Lower lobe of right lung (tissue), 2 donors: ENCODE measurements around the gene HID1. TPM values are rescaled to one million over a fixed set of nuclear protein-coding genes. Genes with fewer than 3 reads are reported as not detected.
A peak's percentile ranks its signal among the peaks of the same experiment; 100 is the strongest.

Experiments
- ATAC-seq, 2 donors: fragments of 200-7000 bp; cut with Tn5 transposase; one replicate each; pipeline ENCODE4 v1.9.1; 2020 to 2022; ENCODE audit warnings: mild to moderate bottlenecking in 2 of 2, moderate library complexity in 2 of 2
- DNase-seq: peaks from one replicate; pipeline ENCODE4 v3.0.0-alpha.2; 2020
- H3K27ac ChIP-seq: fragments of 200-600 bp; one replicate; pipeline ENCODE4 v1.8.0; 2022
- H3K27me3 ChIP-seq: fragments of 200-600 bp; one replicate; pipeline ENCODE4 v1.8.0; 2022; ENCODE audit warnings: low read depth
- H3K36me3 ChIP-seq: fragments of 200-600 bp; one replicate; pipeline ENCODE4 v1.8.0; 2022; ENCODE audit warnings: mild to moderate bottlenecking
- H3K4me1 ChIP-seq: fragments of 200-600 bp; one replicate; pipeline ENCODE4 v1.8.0; 2022
- H3K4me3 ChIP-seq: fragments of 200-600 bp; one replicate; pipeline ENCODE4 v1.8.0; 2022; ENCODE audit warnings: mild to moderate bottlenecking
- H3K9me3 ChIP-seq: fragments of 200-600 bp; one replicate; pipeline ENCODE4 v1.8.0; 2022
- intact Hi-C: fragments of 100-400 bp; cut with DNase I; formaldehyde crosslinking; loops from one replicate; pipeline ENCODE4 v1.11.0; 2022
- total RNA-seq: library from RNA; stranded (reverse); fragmentation: NEBNext Ultra II Directional; extraction: Animal tissue kit (Norgen Biotek cat#: 25700); gene quantifications from one replicate; pipeline ENCODE4 v1.2.1, GENCODE V29; 2021
- TF ChIP-seq, protein P1 (sequence below): fragments of 200-600 bp; IDR thresholded peaks from one replicate; pipeline ENCODE4 v1.8.0; 2022; ENCODE audit warnings: antibody characterized with exemption, mild to moderate bottlenecking
- donor health status: DM: no; HTN: yes; CAD: no; lungs with severe emphysema.

HID1 gene
- total RNA-seq, 1 donor from 2014 or later = 28.6 TPM

DNA sequence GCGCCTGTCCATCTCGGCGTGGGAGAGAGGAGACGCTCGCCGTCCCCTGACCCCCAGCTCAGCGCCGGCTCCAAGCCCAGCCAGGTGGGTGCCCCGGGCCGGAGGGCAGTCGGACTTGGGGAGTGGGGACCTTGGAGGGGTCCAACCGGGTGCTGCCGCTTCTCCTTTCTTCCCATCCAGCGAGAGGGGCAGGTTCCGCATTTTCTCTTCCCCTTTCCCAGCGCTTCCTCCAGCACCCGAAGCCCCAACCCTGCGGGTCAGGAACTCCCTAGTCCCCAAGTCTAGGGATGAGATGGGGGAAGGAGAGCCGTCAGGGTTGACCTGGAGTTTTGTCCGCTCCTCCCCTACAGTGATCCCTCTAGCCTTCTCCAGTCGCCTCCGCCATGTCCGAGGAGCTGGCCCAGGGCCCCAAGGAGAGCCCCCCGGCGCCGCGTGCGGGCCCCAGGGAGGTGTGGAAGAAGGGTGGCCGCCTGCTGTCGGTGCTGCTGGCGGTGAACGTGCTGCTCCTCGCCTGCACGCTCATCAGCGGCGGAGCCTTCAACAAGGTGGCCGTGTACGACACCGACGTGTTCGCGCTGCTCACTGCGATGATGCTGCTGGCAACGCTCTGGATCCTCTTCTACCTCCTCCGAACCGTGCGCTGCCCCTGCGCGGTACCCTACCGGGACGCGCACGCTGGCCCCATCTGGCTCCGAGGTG is 48.2 kb downstream of the HID1 start, which contains the start of gene OTOP2:
Gene OTOP2, plus strand, starts transcription at position 24 of the 699 bp plus-strand sequence. Its CDS starts 360 bp downstream, at position 384.
- peak; percentile 45 for ATAC-seq
- peaks cover 83% of the 10 kb centered on the region for H3K27me3 ChIP-seq
- H3K4me1 ChIP-seq = peaks cover 22% of the 10 kb centered on the region
- no peaks in the 10 kb centered on the region for H3K9me3 ChIP-seq
- TF ChIP-seq, protein P1, sequence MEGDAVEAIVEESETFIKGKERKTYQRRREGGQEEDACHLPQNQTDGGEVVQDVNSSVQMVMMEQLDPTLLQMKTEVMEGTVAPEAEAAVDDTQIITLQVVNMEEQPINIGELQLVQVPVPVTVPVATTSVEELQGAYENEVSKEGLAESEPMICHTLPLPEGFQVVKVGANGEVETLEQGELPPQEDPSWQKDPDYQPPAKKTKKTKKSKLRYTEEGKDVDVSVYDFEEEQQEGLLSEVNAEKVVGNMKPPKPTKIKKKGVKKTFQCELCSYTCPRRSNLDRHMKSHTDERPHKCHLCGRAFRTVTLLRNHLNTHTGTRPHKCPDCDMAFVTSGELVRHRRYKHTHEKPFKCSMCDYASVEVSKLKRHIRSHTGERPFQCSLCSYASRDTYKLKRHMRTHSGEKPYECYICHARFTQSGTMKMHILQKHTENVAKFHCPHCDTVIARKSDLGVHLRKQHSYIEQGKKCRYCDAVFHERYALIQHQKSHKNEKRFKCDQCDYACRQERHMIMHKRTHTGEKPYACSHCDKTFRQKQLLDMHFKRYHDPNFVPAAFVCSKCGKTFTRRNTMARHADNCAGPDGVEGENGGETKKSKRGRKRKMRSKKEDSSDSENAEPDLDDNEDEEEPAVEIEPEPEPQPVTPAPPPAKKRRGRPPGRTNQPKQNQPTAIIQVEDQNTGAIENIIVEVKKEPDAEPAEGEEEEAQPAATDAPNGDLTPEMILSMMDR = no peak
- H3K27ac ChIP-seq = no peak within 1 kb of the TSS
- peak; percentile 73 for DNase-seq
- peak within 1 kb of the TSS; percentile 47 for H3K4me3 ChIP-seq
- intact Hi-C loops = no loop called here
- no peaks in the 10 kb centered on the region for H3K36me3 ChIP-seq

DNA sequence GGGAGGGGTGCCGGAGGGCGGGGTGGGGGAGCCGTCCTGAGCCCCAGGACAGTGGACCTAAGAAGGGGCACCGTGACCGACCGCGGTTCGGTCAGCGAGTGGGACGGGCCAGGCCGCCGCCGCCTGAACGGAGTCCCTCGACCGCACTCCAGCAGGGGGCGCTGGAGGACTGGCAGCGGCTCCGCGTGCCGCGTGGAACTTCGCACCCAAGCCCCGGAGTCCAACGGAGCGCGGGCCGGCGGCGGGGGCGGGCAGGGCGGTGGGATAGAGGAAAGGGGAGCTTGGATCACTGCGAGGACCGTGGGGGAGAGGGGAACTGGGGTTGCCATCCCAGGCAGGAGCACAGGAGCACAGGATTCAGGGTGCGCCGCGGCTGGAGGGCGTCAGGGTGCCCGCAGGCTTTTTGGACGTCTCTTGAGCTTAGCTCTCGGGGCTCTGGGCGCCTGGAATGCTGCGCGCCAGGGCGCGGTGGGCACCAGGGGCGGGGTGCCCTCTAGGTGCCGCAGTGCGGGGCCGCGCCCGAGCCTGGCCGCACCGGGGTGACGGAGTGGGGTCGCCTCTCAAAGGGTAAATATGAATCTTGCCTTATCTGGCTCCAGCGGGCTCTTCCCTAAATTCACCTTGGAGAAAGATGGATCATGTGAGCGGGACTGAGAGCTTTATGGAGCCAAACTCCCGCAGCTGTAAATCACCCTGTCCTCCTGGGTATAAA is 48.9 kb downstream of the HID1 start:
- Histone ChIP-seq H3K4me3 (peak overlapping the region; percentile 47), H3K27ac (no peak overlapping the region), H3K36me3 (no peaks in the 10 kb centered on the region), H3K4me1 (peaks cover 22% of the 10 kb centered on the region), H3K9me3 (no peaks in the 10 kb centered on the region), H3K27me3 (peaks cover 85% of the 10 kb centered on the region)
- intact Hi-C loops = no loop called here
- ATAC-seq (peak; percentile 84 to 88), DNase-seq (peak; percentile 85)
- TF ChIP-seq, protein P1 = peak; percentile 89

DNA sequence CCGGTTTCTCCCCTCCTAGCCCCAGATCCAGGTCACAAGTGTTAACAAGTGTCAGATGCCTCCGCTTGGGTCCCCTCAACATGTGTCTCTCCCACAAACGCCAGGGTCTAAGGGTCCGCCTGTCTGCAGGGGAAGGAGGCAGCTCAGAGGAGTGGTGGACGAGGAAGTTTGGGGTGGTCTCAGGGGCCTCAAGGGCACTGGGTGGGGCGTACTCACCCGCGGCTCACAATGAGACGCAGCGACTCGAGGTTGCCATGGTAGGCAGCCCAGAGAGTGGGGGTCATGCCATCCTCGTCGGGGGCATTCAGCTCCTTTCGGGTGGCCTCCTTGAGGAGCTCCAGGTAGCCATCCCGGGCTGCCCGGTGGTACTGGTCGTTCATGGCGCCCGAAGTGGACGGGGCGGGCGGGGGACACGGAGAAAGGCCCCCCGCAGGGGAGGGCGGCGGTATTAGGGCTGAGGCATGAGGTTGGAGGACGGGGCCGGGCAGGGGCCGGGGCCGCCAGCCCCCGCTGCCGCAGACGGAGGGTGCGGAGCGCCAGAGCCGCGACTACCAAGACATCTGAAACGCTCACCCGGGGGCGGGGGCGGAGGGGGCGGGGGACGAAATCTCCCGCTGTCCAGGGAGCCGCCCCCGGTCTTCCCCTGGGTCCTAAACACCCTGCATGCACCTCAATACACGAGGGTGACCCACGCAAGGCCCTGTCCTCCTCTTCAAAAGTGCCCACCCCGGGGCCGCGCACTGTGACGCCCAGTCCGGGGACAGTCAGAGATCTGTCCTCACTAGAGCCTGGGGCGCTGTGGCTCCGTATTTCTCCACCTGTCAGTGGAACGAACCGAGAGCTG is 49.6 kb downstream of the HID1 start, which contains the start of gene USH1G:
Gene USH1G, minus strand, starts transcription at position 562 of the 844 bp plus-strand sequence. Its CDS starts 182 bp downstream, at position 380.
- TF ChIP-seq, protein P1 = no peak

DNA sequence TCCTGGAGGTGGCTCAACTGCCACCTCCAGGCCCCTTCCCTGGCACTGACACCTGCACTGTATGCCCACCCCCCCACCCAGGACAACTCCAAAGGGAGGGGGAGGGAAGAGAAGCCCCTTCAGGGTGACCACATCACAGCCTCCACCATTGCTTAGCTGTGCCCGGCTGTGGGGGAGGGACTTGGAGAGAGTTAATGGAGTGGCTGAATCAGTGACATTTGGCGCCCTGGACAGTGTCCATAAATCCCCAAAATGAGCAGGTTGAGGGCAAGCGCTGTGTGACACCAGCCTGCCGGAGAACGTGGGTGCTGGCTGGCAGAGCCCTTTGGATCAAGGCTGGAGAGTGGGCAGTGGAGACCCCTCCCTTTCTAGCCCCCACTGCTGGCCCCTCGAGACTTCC is 50.4 kb downstream of the HID1 start:
- ATAC-seq (no peak), DNase-seq (no peak)
- TF ChIP-seq, protein P1 = no peak
- peaks cover 22% of the 10 kb centered on the region for H3K4me1 ChIP-seq
- no peaks in the 10 kb centered on the region for H3K36me3 ChIP-seq
- no peak overlapping the region for H3K4me3 ChIP-seq
- H3K27ac ChIP-seq = no peak overlapping the region
- no peaks in the 10 kb centered on the region for H3K9me3 ChIP-seq
- intact Hi-C loops = no loop called here
- peaks cover 75% of the 10 kb centered on the region for H3K27me3 ChIP-seq

More for the DNA sequence above, 49.6 kb downstream of the HID1 start, which contains the start of gene USH1G:
- H3K9me3 ChIP-seq = no peaks in the 10 kb centered on the region
- no peaks in the 10 kb centered on the region for H3K36me3 ChIP-seq
- ATAC-seq (peak; percentile 17 to 36), DNase-seq (no peak)
- intact Hi-C loops = no loop called here
- peaks cover 82% of the 10 kb centered on the region for H3K27me3 ChIP-seq
- peak within 1 kb of the TSS; percentile 47 for H3K4me3 ChIP-seq
- H3K27ac ChIP-seq = no peak within 1 kb of the TSS
- peaks cover 22% of the 10 kb centered on the region for H3K4me1 ChIP-seq

DNA sequence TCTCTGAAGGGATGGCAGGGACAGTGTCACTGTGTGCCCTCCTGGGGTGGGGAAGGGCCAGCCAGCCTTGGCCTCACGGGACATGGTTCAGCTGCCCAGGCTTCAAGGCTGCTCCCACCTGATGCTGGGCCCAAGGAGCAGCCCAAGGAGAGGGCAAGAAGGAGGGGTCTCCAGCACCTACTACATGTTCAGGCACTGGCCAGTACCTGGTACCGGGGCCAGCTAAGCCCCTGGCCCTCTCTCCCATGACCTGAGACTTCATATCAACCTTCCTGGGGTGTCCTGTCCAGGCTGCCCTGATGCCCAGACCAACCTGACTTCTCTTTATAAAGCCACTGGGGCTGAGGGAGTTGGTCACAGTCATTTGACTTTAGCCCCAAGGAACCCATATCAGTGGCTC is 50.8 kb downstream of the HID1 start:
- H3K27me3 ChIP-seq = peaks cover 71% of the 10 kb centered on the region

More for the DNA sequence above, 50.8 kb downstream of the HID1 start:
- no peaks in the 10 kb centered on the region for H3K36me3 ChIP-seq
- H3K4me1 ChIP-seq = peaks cover 22% of the 10 kb centered on the region
- no peaks in the 10 kb centered on the region for H3K9me3 ChIP-seq
- ATAC-seq (no peak), DNase-seq (no peak)
- no peak overlapping the region for H3K27ac ChIP-seq
- H3K4me3 ChIP-seq = no peak overlapping the region
- TF ChIP-seq, protein P1 = no peak
- intact Hi-C loops = no loop called here
